Neural cell (in vitro differentiated cells): ENCODE results near the gene TEX28.
"Not testable (repeated sequence)": the region's sequence is repeated elsewhere in the genome, so short reads cannot be mapped to it uniquely, and the experiment has no call there.

Experiments used
- CTCF ChIP-seq: fragments of 450-650 bp; IDR thresholded peaks from 2 replicates; pipeline ENCODE4 v1.5.1; 2014; ENCODE audit warnings: antibody characterized with exemption, mild to moderate bottlenecking, moderate library complexity; ENCODE audit not compliant: poor library complexity, severe bottlenecking
- EP300 ChIP-seq: fragments of 450-650 bp; conservative IDR thresholded peaks from 2 replicates; pipeline ENCODE4 v1.6.1; 2014; ENCODE audit warnings: antibody characterized with exemption, mild to moderate bottlenecking, moderate library complexity; ENCODE audit not compliant: poor library complexity, severe bottlenecking
- EZH2 ChIP-seq: fragments of 200-600, 300-800 bp; shearing (Covaris generic), sonication (generic); IDR thresholded peaks from 2 replicates; pipeline ENCODE4 v1.6.1; 2014; ENCODE audit warnings: antibody characterized with exemption, low read length, borderline replicate concordance, mild to moderate bottlenecking; ENCODE audit not compliant: insufficient read depth, poor library complexity, severe bottlenecking
- MXI1 ChIP-seq: fragments of 450-650 bp; conservative IDR thresholded peaks from 2 replicates; pipeline ENCODE4 v1.6.1; 2014; ENCODE audit warnings: antibody characterized with exemption, mild to moderate bottlenecking; ENCODE audit not compliant: poor library complexity, severe bottlenecking
- POLR2AphosphoS5 ChIP-seq: IDR thresholded peaks from 2 replicates; pipeline ENCODE4 v1.6.1; 2012
- RAD21 ChIP-seq: fragments of 450-650 bp; conservative IDR thresholded peaks from 2 replicates; pipeline ENCODE4 v1.6.1; 2014; ENCODE audit warnings: antibody characterized with exemption, mild to moderate bottlenecking, moderate library complexity
- SMC3 ChIP-seq: fragments of 450-650 bp; conservative IDR thresholded peaks from 2 replicates; pipeline ENCODE4 v1.6.1; 2014; ENCODE audit warnings: antibody characterized with exemption, mild to moderate bottlenecking, moderate library complexity; ENCODE audit not compliant: poor library complexity
- TAF1 ChIP-seq: IDR thresholded peaks from 2 replicates; pipeline ENCODE4 v1.6.1; 2012; ENCODE audit warnings: low read depth
- TF ChIP-seq, protein P1 (sequence below): IDR thresholded peaks from 2 replicates; pipeline ENCODE4 v1.6.1; 2012; ENCODE audit warnings: borderline replicate concordance

DNA sequence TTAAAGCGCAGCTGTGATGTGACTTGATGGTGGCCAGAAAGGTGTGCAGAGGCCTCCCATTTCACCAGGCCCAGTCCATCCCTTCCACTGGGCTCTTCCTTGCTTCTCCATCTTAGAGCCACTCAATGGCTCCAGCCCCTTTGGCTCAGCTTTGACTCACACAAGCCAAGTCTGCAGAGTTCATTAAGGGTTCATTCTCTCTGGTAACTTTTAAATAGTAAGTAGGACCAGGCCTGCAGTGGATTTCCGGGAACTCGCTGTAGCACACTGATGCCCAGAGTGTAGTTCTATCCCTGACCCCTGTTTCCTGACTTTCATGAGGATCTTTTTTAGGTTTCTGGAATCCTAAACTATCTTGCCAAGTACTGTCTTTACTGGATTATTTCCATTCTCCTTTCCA is 25.7 kb downstream of the TEX28 start:
- not testable (repeated sequence) for TF ChIP-seq CTCF, RAD21, TAF1, EZH2, POLR2AphosphoS5, SMC3, MXI1, EP300
- TF ChIP-seq, protein P1, sequence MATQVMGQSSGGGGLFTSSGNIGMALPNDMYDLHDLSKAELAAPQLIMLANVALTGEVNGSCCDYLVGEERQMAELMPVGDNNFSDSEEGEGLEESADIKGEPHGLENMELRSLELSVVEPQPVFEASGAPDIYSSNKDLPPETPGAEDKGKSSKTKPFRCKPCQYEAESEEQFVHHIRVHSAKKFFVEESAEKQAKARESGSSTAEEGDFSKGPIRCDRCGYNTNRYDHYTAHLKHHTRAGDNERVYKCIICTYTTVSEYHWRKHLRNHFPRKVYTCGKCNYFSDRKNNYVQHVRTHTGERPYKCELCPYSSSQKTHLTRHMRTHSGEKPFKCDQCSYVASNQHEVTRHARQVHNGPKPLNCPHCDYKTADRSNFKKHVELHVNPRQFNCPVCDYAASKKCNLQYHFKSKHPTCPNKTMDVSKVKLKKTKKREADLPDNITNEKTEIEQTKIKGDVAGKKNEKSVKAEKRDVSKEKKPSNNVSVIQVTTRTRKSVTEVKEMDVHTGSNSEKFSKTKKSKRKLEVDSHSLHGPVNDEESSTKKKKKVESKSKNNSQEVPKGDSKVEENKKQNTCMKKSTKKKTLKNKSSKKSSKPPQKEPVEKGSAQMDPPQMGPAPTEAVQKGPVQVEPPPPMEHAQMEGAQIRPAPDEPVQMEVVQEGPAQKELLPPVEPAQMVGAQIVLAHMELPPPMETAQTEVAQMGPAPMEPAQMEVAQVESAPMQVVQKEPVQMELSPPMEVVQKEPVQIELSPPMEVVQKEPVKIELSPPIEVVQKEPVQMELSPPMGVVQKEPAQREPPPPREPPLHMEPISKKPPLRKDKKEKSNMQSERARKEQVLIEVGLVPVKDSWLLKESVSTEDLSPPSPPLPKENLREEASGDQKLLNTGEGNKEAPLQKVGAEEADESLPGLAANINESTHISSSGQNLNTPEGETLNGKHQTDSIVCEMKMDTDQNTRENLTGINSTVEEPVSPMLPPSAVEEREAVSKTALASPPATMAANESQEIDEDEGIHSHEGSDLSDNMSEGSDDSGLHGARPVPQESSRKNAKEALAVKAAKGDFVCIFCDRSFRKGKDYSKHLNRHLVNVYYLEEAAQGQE: not testable (repeated sequence)
